ENCODE measurements around the gene VPS72.

The VPS72 gene

GRCh38 chr1:151144474-151145303 is 45.3 kb downstream of the VPS72 start:
- DNase-seq (ENCODE audit: low spot score) = no peak

GRCh38 chr1:151143986-151144385 is 46.0 kb downstream of the VPS72 start:
- DNase-seq (ENCODE audit: low spot score) = no peak

GRCh38 chr1:151143057-151143435 is 47.0 kb downstream of the VPS72 start:
- DNase-seq (ENCODE audit: low spot score) = no peak

DNA sequence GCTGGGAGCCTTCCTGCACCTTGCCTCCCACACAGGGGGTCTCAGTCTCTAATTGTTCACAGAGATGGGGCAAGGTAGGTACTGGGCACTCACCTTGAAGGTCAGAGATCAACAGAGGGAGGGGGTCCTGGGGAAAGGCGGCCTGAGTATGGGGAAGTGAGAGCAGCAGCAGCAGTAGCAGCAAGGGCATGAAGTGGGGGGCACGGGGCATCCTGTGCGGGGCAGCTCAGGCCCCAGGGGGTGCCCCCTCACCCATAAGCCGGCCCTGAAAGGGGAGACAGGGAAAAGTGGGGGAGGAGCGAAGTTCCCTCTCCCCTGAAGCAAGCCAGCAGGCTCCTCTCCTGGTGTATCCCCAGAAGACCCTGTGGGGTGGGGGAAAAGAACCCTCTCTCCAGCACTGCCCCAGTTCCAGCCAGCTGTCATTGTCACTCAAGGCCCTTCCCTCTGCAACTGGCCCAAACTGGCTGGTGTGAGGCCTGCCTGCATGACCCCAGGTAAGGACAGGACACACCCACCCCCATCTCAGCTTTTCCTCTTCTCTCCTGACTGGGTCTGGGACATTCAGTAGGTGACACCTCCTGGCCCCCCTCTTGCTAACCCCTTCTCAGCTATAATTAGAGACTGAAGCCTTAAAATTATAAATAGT is 47.5 kb downstream of the VPS72 start:
- DNase-seq (ENCODE audit: low spot score) = no peak

- no peak for DNase-seq (ENCODE audit: low spot score)
These were observed 52.2 kb downstream of the VPS72 start for GRCh38 chr1:151137789-151138188.

DNA sequence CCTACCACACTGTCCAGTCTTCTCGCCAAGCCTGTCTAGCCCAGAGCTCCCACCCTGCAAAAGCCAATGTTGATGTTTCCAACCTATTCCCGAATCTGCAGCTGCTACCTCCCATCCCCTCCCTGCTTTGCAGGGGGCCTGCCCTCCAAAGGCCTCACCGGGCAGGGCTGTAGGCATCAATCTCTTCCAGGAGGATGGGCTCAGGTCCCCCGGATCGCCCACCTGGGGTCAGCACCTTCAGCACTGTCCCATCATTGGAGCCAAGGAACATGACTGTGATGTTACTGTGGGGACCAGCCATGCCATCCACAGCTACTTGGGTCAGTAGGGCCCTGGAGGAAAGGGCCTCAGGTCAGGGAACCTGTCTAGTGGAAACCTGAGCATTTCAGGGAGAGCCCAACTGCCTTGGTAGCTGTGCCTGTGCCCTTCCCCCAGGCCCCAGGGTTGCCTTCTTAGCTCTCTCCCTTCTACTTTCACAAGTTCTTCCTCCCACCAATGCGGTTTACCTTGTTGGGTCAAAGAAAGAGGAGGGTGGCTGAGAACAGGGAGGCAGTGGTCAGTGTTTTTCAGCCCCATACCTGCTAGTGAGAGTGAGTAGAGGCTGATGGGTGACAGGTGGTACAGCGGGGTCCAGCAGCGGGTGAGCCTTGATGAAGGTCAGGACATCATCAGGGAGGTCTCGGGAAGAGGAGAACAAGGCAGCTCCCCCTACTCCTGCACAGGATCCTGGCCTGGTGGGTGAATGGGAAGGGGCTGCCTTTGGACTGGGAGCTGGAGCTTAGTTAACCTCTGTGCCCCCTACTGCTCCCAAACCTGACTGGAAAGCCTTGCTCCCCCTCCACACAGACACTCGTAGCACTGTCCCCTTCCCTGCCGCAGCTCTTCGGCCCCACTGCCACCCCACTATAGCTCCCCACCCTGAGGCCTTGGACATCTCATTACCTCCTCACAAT is 54.3 kb downstream of the VPS72 start:
- DNase-seq (ENCODE audit: low spot score) = no peak

GRCh38 chr1:151134991-151135390 is 55.0 kb downstream of the VPS72 start:
- no peak for DNase-seq (ENCODE audit: low spot score)

GRCh38 chr1:151134396-151134795 is 55.6 kb downstream of the VPS72 start:
- DNase-seq (ENCODE audit: low spot score) = no peak

DNA sequence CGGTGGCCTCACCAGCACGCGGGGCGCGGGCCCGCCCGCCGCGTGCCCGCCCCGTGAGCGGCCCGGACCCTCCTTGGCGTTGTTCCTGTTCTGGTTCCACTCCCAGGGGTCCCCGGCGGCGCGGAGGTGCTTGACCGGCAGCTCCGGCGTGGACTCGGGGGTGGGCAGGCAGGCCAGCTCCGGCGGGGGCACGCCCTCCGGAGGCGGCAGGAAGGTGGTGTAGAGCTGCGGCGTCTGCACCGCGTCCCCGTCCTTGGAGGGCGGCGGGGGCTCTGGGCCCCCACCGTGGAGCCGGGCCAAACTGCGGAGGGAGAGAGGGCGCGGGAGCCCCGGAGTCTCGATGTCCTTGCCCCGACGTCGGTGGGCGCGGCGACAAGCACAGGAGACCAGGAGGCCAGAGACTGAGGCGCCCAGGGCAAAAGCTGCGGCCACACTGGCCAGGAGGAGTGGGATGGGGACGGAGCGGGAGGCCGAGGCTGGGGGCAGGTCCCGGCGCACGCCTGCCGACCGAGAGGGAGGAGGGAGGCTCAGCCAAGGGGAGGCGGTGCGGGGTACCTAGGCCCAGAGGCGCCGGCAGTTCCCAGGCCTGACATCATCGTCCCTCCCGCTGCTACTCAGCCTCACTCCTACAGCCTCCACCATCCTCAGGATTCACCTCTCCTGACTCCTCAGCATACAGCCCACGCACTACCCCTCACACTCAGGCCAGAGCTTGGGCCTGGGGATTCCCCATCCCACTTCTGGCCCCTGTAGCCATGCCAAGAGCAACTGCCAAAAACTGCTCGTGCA is 56.8 kb downstream of the VPS72 start:
- no peak for DNase-seq (ENCODE audit: low spot score)

DNA sequence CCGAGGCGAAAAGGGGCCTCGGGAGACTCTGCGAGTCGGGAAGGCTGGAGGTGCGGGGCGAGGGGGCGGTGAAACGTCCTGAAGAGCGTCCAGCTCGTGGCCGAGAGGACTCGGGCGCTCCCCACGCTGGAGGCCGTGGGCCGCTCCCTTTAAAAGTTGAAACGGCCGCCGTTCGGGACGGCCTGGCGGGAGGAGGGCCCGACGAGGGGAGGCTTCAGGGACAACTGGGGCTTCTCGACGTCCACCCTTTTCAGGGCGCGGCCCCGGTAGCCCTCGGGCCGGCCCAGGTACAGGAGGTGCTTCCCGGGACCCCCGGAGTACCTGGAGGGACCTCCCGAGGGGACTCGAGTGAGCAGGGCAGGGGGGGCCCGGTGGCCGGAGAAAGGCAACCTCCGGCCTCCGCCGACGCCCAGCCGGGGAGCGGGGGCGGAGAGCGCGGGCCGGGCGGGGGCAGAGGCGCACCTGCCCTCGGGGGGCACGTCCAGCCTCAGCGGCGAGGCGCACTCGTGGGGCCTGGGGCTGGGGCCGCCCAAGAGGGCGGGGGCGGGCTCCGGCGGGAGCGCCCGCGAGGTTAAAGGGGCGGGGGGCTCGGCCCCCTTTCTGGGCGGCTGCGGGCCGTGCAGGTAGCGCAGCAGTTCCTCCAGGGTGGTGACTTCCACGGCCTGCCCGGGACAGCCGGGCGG is 57.5 kb downstream of the VPS72 start:
- DNase-seq (ENCODE audit: low spot score) = no peak

DNA sequence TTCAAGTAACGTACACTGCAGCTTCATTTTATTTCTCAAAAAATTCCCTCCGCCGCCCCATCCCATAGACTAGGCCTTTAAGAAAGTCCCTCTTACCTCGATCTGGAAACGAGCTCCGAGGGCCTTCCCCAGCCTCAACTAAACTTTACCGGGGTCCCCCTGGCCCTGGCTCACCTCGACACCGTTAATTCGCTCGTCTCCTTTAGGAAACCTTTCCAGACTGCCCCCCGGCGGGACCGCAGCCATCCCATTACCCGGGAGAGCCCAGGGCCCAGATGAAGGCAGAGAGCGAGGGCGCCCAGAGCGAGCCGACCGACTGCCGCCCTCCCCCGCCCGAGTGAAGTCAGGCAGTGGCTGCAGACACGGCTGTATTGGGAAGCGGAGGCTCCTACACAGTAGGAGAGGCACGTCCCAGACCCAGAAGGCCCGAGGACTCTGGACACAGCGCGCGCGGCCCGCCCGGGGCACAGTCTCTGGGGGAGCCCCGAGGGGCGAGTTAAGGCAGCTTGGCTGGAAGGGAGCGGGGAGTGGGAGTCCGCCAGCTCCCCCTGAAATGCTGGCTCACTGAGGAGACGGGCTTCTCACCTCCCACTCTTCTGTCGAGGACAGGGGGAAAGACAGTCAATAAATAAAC is 58.2 kb downstream of the VPS72 start:
- no peak for DNase-seq (ENCODE audit: low spot score)

- DNase-seq (ENCODE audit: low spot score) = no peak
These were observed 58.9 kb downstream of the VPS72 start for GRCh38 chr1:151130987-151131586.

- DNase-seq (ENCODE audit: low spot score) = no peak
These were observed 61.2 kb downstream of the VPS72 start for GRCh38 chr1:151128800-151129199.

All from HuH-7 (cell line).